K562 (cell line): ENCODE results near the gene SRF. TPM values are rescaled to one million over a fixed set of nuclear protein-coding genes. Genes with fewer than 3 reads are reported as not detected.

Source experiments
- CBFA2T3 ChIP-seq: fragments of 450-650 bp; IDR thresholded peaks from 2 replicates; pipeline ENCODE4 v1.6.1; 2017
- E2F3 ChIP-seq: fragments of 250-450 bp; sonication (Bioruptor Pico); IDR thresholded peaks from 2 replicates; pipeline ENCODE4 v1.4.0; 2020; ENCODE audit warnings: mild to moderate bottlenecking
- EGR1 ChIP-seq: fragments of 450-650 bp; conservative IDR thresholded peaks from 2 replicates; pipeline ENCODE4 v1.6.1; 2017; ENCODE audit warnings: mild to moderate bottlenecking
- ERF ChIP-seq: fragments of 450-650 bp; formaldehyde crosslinking; IDR thresholded peaks from 2 replicates; pipeline ENCODE4 v1.4.0; 2020; ENCODE audit warnings: mild to moderate bottlenecking, mixed read lengths
- FOXJ2 ChIP-seq: fragments of 200-800 bp; sonication (Bioruptor generic); IDR thresholded peaks from 2 replicates; pipeline ENCODE4 v1.6.1; 2016; ENCODE audit warnings: missing genetic modification characterization, missing compliant biosample characterization
- HDAC2 ChIP-seq: fragments of 450-650 bp; IDR thresholded peaks from 2 replicates; pipeline ENCODE4 v1.6.1; 2016; ENCODE audit warnings: mild to moderate bottlenecking
- KAT7 ChIP-seq: sonication (generic); formaldehyde crosslinking; IDR thresholded peaks from 2 replicates; pipeline ENCODE4 v1.8.0; 2022; ENCODE audit warnings: missing genetic modification reagents, mild to moderate bottlenecking, borderline replicate concordance
- LCOR ChIP-seq: sonication (generic); formaldehyde crosslinking; IDR thresholded peaks from 2 replicates; pipeline ENCODE4 v1.8.0; 2022; ENCODE audit warnings: mild to moderate bottlenecking, missing genetic modification reagents
- MITF ChIP-seq: IDR thresholded peaks from 2 replicates; pipeline ENCODE4 v1.6.1; 2014; ENCODE audit warnings: antibody characterized with exemption
- MXD1 ChIP-seq: fragments of 250-450 bp; sonication (Bioruptor Pico); IDR thresholded peaks from 2 replicates; pipeline ENCODE4 v1.8.0; 2021; ENCODE audit warnings: borderline replicate concordance, mild to moderate bottlenecking, moderate library complexity; ENCODE audit not compliant: poor library complexity, severe bottlenecking
- MYC ChIP-seq, 2 experiments: fragments of 250-450 bp in 1 of 2; sonication (Bioruptor Pico) in 1 of 2; IDR thresholded peaks; 2 replicates each; pipeline versions ENCODE4 v1.5.1 to v1.6.1; 2012 to 2021; ENCODE audit warnings: low read depth in 2 of 2, borderline replicate concordance in 1 of 2, improper control_type of control experiment in 1 of 2, low read length in 1 of 2, mild to moderate bottlenecking in 1 of 2, moderate library complexity in 1 of 2
- NFIC ChIP-seq: fragments of 450-650 bp; IDR thresholded peaks from 2 replicates; pipeline ENCODE4 v1.6.1; 2017; ENCODE audit warnings: mild to moderate bottlenecking, inconsistent platforms
- POLR2AphosphoS5 ChIP-seq: IDR thresholded peaks from 2 replicates; pipeline ENCODE4 v1.6.1; 2011; ENCODE audit warnings: mild to moderate bottlenecking, low read depth, low read length, moderate library complexity; ENCODE audit not compliant: control insufficient read depth, insufficient read depth
- RBFOX2 ChIP-seq: fragments of 200-400 bp; formaldehyde crosslinking; IDR thresholded peaks from 2 replicates; pipeline ENCODE4 v1.6.1; 2017; ENCODE audit warnings: low read depth, mild to moderate bottlenecking, low read length, moderate library complexity
- SOX6 ChIP-seq: fragments of 450-650 bp; IDR thresholded peaks from 2 replicates; pipeline ENCODE4 v1.6.1; 2014; ENCODE audit warnings: mild to moderate bottlenecking
- SUPT5H ChIP-seq: fragments of 450-650 bp; IDR thresholded peaks from 2 replicates; pipeline ENCODE4 v1.6.1; 2016
- THAP12 ChIP-seq: fragments of 250-450 bp; sonication (Bioruptor Pico); IDR thresholded peaks from 2 replicates; pipeline ENCODE4 v1.9.0; 2021; ENCODE audit warnings: mild to moderate bottlenecking, inconsistent platforms
- THRB ChIP-seq: fragments of 450-650 bp; formaldehyde crosslinking; conservative IDR thresholded peaks from 2 replicates; pipeline ENCODE4 v1.4.0; 2022; ENCODE audit warnings: mild to moderate bottlenecking, missing genetic modification characterization
- XRCC4 ChIP-seq: IDR thresholded peaks from one replicate; pipeline ENCODE4 v1.6.1; 2011; ENCODE audit not compliant: insufficient read depth, insufficient read length; ENCODE audit errors: extremely low read depth
- ZNF24 ChIP-seq: fragments of 450-650 bp; IDR thresholded peaks from 2 replicates; pipeline ENCODE4 v1.6.1; 2016
- polyA plus RNA-seq, 8 experiments: library from polyadenylated mRNA; depleted of rRNA in 4 of 8; stranded (reverse) in 5 of 8; unstranded in 3 of 8; fragments of >200 nt; fragmentation: Nextera tagmentation in 2 of 8; fragmentation: Illumina TruSeq in 1 of 8; extraction: Ambion mirVana in 2 of 8; extraction: Trizol in 1 of 8; gene quantifications; 2 replicates each; pipeline versions ENCODE4 v1.2.1 to v1.2.3, GENCODE V29; 2011 to 2014; ENCODE audit warnings: inconsistent platforms in 1 of 8, missing spikeins in 1 of 8
- total RNA-seq, 7 experiments: library from RNA; depleted of rRNA in 6 of 7; stranded (reverse); fragments of >200 nt in 6 of 7; fragmentation: Illumina TruSeq in 2 of 7; extraction: Trizol in 2 of 7; gene quantifications; 2 replicates each; pipeline versions ENCODE4 v1.2.1 to v1.2.3, GENCODE V29; 2011 to 2021; ENCODE audit warnings: low replicate concordance in 1 of 7

Gene SRF
- total and polyA plus RNA-seq, 9 of the 15 experiments (the other 6 are each of a cell fraction or from before 2014, with no cell fraction given) = 2.5 to 37.0 (median 24.6) TPM

- peak; percentile 95 for TF ChIP-seq RBFOX2
- TF ChIP-seq POLR2AphosphoS5 = peak; percentile 77
- peak; percentile 61; the same call in 1 of the 2 replicates for TF ChIP-seq E2F3
- TF ChIP-seq SOX6 = peak; percentile 52; the same call in 1 of the 2 replicates
- peak; percentile 78 for TF ChIP-seq SUPT5H
- peak; percentile 59 for TF ChIP-seq EGR1
- TF ChIP-seq ZNF24 = 0 out of 2 replicates have a peak, but pooled peaks have one; percentile 46
- no peak for TF ChIP-seq FOXJ2
- peak; percentile 83; the same call in 1 of the 2 replicates for TF ChIP-seq KAT7 (CRISPR knock-in tag)
- peak; percentile 87 for TF ChIP-seq THRB (CRISPR knock-in tag)
- peak; percentile 50 for TF ChIP-seq HDAC2
- TF ChIP-seq MXD1 (CRISPR knock-in tag) = no peak
- 0 out of 2 replicates have a peak, but pooled peaks have one; percentile 73 for TF ChIP-seq MITF
- peak; percentile 79 for TF ChIP-seq NFIC
- TF ChIP-seq THAP12 (CRISPR knock-in tag) = peak; percentile 94
- peak; percentile 93 for TF ChIP-seq MYC (IDR thresholded peaks at IDR 0.05; ENCODE audit: low read depth, low read length)
- TF ChIP-seq MYC (CRISPR knock-in tag; IDR thresholded peaks at IDR 0.05; ENCODE audit: borderline replicate concordance, low read depth) = no peak; the same call in 1 of the 2 replicates
- no peak for TF ChIP-seq XRCC4
- TF ChIP-seq ERF = peak; percentile 91
- peak; percentile 65 for TF ChIP-seq CBFA2T3
- TF ChIP-seq LCOR (CRISPR knock-in tag) = peak; percentile 25; the same call in 1 of the 2 replicates
Measured at GRCh38 chr6:43181942-43182860, 11.1 kb downstream of the SRF start, which contains the start of gene CUL9 (continued).
